Activated CD4-positive, alpha-beta T cell treated with anti-CD3 and anti-CD28 coated beads, Interleukin-2, amount 50 U/mL, for 16 hours (primary cell): ENCODE results near the gene RCE1.

Source experiments
- DNase-seq: peaks from one replicate; pipeline ENCODE4 v3.0.0-alpha.2; 2020

Gene RCE1

DNA sequence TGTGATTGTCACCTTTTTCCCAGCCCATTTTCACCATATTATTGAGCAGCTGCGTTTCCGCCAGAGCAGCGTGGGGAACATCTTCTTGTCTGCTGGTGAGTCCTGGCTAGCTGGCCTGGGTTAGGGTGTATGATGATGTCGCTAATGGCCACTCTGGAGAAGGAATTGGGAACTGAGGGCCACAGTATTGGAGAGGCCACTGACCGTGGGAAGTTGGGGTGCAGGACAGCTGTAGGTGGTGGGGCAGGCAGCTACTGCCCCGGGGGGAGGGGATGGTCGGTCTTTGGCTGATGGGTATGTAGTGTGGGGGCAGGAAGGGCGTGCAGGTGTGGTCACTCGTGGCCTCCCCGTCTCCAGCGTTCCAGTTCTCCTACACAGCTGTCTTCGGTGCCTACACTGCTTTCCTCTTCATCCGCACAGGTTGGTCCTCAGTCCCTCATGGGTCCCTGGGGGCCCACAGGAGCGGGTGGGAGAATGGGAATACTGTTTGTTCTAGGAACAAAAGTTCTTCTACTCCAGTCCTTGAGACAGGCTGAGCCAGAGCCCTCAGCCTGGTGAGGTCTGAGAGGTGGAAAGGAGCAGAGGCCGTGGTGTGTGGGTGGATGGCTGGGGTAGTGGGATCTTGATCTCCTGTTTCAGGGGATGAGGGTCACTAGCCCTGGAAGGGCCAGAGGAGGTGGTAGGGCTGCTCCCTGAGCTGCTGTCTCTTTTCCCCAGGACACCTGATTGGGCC is 2.1 kb downstream of the RCE1 start:
- DNase-seq: no peak

DNA sequence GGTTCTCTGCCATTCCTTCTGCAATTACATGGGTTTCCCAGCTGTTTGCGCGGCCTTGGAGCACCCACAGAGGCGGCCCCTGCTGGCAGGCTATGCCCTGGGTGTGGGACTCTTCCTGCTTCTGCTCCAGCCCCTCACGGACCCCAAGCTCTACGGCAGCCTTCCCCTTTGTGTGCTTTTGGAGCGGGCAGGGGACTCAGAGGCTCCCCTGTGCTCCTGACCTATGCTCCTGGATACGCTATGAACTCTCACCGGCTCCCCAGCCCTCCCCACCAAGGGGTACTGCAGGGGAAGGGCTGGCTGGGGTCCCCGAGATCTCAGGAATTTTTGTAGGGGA is 2.6 kb downstream of the RCE1 start:
- no peak for DNase-seq

DNA sequence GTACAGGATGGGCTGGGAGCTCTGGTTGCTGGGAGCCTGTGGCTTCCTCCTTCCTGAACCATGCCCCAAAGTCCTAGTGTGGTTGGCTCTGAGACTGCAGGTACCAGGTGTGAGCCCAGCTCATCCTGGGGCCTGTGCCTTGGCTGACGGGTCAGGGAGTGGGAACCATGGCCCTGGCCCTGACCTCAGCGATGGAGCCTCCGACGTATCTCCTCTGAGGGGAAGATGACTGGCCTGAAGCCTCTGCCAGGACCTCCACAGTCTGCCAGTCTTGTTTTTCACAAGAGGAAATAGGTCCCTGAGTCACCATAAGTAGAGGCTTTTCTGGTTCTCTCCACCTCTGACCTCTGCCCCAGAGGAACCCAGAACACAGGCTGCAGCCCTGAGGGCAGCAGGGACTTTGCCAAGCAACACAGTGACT is 3.4 kb downstream of the RCE1 start:
- DNase-seq: no peak

DNA sequence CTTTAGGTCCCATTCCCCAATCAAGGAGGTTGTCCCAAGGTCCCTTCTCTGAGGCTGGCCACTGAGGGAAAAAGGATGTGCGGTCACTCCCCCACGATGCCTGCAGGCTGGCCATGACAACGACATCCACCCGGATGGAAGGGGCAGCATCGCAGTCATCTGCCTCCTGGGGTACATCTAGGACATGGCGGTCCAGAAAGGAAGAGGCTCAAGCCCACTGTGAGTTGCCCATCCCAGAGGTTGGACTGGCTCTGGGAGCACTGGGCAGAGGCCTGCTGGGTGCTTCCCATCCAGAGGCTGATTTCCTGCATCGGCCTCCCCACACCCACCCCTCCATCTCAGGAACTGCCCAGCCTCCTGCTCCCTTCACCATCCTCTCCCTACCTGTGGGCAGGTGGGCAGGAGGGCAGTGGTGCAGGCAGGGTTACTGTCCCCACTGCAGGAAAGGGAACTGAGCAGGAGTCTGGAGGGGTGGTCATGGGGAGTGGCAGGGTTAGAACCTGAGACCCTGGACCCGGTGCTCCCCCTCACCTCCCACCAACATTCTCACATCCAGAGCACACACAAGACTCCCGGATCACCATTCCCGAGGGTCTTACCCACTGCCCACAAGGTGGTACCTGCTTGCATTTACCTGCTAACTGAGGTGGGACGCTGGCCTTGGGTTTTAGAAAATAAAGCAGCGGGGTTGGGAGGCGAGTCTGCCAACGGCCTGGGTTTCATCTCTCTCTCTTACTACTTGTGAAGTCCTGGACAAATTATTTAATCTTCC is 4.4 kb downstream of the RCE1 start:
- DNase-seq: no peak

GRCh38 chr11:66848671-66849500 is 5.6 kb downstream of the RCE1 start:
- DNase-seq: no peak

DNA sequence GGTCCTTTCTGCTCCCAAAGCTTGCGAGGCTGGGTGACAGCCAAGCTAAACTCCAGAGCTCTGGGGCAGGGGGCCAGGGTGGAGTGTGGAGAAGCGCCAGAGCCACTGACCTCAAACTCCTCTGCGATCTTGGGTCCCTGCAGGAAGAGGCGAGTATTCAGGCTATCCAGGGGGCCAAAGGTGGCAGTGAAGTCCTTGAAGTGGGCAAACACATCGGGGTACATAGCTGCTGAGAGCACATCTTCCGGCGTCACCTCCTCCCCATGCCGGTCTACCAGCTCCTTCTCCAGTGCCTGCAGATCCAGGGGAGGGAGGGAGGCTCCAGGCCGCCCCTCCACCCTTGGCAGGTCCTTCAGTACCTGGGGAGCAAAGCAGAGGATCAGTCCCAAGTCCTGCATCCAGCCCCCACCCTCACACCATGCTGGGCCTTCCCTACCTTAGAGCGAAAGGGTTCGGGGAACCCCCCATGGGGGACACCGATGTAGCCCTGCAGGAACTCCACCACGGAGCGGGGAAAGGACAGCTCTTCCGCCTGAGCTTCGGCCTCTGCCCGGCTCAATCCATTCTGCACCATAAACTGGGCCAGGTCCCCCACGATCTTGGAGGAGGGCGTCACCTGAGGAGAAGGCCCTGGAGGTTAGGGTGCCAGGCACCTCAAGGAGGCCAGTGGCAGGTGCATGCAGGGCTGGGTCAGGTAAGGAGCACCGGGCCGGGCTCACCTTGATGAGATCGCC is 6.4 kb downstream of the RCE1 start:
- DNase-seq: no peak

DNA sequence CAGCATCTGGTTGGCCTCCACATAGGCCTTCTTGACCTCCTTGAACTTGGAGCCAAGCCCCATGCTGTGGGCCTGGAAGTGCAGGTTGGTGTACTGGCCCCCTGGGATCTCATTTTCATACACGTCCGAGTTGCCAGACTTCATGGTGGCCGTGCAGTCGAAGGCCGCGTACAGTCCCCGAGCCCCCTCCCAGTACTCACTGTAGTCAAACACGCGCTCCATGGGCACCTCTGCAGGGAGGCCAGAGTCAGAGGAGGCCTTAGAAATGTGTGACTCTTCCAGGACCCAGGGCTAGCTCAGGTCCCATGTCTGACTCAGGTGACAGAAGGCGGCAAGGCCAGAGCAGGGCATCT is 7.0 kb downstream of the RCE1 start:
- no peak for DNase-seq

DNA sequence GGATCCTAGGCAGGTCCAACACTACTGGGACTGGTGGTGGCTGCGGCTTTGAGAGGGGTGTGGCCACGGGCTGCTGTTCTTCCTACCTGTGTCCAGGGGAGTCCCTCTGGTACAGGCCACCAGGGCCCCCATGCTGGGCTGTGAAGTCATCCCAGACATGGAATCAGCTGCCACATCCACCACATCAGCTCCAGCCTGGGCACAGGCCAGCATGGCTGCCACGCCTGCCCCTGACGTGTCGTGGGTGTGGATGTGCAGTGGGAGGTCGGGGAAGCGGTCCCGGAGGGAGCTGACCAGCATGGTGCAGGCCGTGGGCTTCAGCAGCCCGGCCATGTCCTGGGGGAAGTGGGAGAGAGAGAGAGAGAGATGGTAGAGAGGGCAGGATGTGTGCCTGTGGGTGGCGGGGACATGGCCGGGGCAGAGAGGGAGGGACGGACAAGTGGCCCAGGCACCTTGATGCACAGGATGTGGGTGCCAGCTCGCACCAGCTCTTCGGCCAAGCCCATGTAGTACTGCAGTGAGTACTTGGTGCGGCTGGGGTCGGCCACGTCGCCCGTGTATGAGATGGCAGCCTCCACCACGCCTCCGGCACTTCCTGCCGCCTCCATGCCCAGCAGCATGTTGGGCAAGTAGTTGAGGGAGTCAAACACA is 7.5 kb downstream of the RCE1 start:
- no peak for DNase-seq

GRCh38 chr11:66851239-66851596 is 8.0 kb downstream of the RCE1 start:
- DNase-seq: no peak

- DNase-seq: peak; percentile 43
These were observed 8.6 kb downstream of the RCE1 start for GRCh38 chr11:66851698-66852465.

- DNase-seq: no peak
These were observed 9.4 kb downstream of the RCE1 start for GRCh38 chr11:66852466-66853241.

GRCh38 chr11:66853242-66854229 is 10.3 kb downstream of the RCE1 start:
- no peak for DNase-seq

DNA sequence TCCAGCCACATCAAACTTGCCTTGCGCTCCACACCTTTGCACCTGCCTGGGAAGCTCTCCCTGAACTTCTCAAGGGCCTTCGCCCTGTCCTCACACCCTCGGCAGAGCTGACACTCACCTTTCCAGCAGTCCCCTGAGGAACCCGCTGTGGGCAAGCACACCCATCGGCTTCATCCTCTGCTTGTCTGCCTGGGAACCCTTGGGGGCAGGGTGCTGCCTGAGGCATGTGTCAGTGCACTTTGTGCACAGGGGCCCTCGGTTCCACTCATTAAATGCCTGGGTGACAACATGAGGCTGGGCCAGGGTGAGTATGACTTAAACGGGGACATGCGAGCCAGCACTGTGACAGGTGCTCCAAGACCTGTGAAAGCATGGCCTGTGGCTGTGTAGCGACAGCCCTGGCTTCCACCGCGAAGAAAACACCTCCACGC is 11.0 kb downstream of the RCE1 start:
- no peak for DNase-seq

GRCh38 chr11:66854729-66855211 is 11.5 kb downstream of the RCE1 start:
- no peak for DNase-seq

- DNase-seq: peak; percentile 94
These were observed 12.6 kb downstream of the RCE1 start for GRCh38 chr11:66855574-66856495.

GRCh38 chr11:66856496-66857233 is 13.4 kb downstream of the RCE1 start, which contains the start of gene LRFN4:
TSS of gene LRFN4 (plus strand) at chr11:66857064. CDS start at chr11:66857745, 681 bp downstream.
- DNase-seq: peak; percentile 37

GRCh38 chr11:66857234-66857926 is 14.1 kb downstream of the RCE1 start:
- no peak for DNase-seq
